PC-9 (cell line): ENCODE measurements around the gene TMEM51. TPM values are rescaled to one million over a fixed set of nuclear protein-coding genes. Genes with fewer than 3 reads are reported as not detected.

Source experiments
- BruUV-seq: library from RNA; stranded (reverse); fragments of 400-500 nt; replicated peaks from 2 replicates; lab custom pipeline; 2021; lab: Mats Ljungman, UMichigan
- CTCF ChIA-PET: fragments of 300-600 bp; sonication (Branson Sonifier 250); formaldehyde crosslinking; loops from one replicate; lab custom pipeline; 2022; ENCODE audit warnings: antibody characterized with exemption; lab: Charles Lee
- POLR2A ChIA-PET: fragments of 300-600 bp; sonication (Branson Sonifier 250); formaldehyde crosslinking; loops from one replicate; lab custom pipeline; 2022; ENCODE audit warnings: antibody characterized with exemption; ENCODE audit not compliant: unreplicated experiment; lab: Charles Lee
- DNase-seq, 2 experiments: peaks; one replicate each; pipeline versions ENCODE4 v3.0.0 to v3.0.0-alpha.2; 2015 to 2022; ENCODE audit warnings: mixed read lengths in 1 of 2
- H2AFZ ChIP-seq: fragments of 200-600 bp; sonication (generic); 2 replicates; pipeline ENCODE4 v1.8.1; 2017; ENCODE audit warnings: antibody characterized with exemption
- H3F3A ChIP-seq: fragments of 200-600 bp; sonication (generic); 2 replicates; pipeline ENCODE4 v1.8.1; 2017; ENCODE audit warnings: antibody characterized with exemption, mild to moderate bottlenecking, low read depth; ENCODE audit not compliant: insufficient read depth
- H3K27ac ChIP-seq: fragments of 200-600 bp; sonication (generic); 2 replicates; pipeline ENCODE4 v1.6.1; 2016; ENCODE audit warnings: mixed run types
- H3K27me3 ChIP-seq: fragments of 200-600 bp; sonication (generic); 2 replicates; pipeline ENCODE4 v1.6.1; 2016; ENCODE audit warnings: low read depth, mixed run types; ENCODE audit not compliant: insufficient read depth
- H3K36me3 ChIP-seq: fragments of 200-600 bp; sonication (generic); 2 replicates; pipeline ENCODE4 v1.6.1; 2016; ENCODE audit warnings: low read depth, mixed run types
- H3K4me1 ChIP-seq: fragments of 200-600 bp; sonication (generic); replicated peaks from 2 replicates; pipeline ENCODE4 v1.6.1; 2016; ENCODE audit warnings: mixed run types; ENCODE audit not compliant: insufficient read depth
- H3K4me2 ChIP-seq: fragments of 200-600 bp; sonication (generic); 2 replicates; pipeline ENCODE4 v1.6.1; 2017; ENCODE audit warnings: mixed run types
- H3K4me3 ChIP-seq: fragments of 200-600 bp; sonication (generic); 2 replicates; pipeline ENCODE4 v1.6.1; 2016; ENCODE audit warnings: mixed run types
- H3K79me2 ChIP-seq: fragments of 200-600 bp; sonication (generic); 2 replicates; pipeline ENCODE4 v1.6.1; 2017; ENCODE audit warnings: low read depth, mixed run types
- H3K9me2 ChIP-seq: fragments of 200-600 bp; sonication (generic); 2 replicates; pipeline ENCODE4 v1.8.1; 2017; ENCODE audit warnings: mild to moderate bottlenecking; ENCODE audit not compliant: insufficient read depth
- H3K9me3 ChIP-seq: fragments of 200-600 bp; sonication (generic); 2 replicates; pipeline ENCODE4 v1.8.1; 2016; ENCODE audit warnings: low read depth; ENCODE audit not compliant: insufficient read depth
- H4K20me1 ChIP-seq: fragments of 200-600 bp; sonication (generic); 2 replicates; pipeline ENCODE4 v1.8.1; 2017; ENCODE audit not compliant: insufficient read depth
- CTCF ChIP-seq: fragments of 200-600 bp; sonication (generic); conservative IDR thresholded peaks from 2 replicates; pipeline ENCODE4 v1.6.1; 2017; ENCODE audit warnings: mixed run types, antibody characterized with exemption, mild to moderate bottlenecking, moderate library complexity
- EZH2 ChIP-seq: fragments of 200-600 bp; sonication (generic); IDR thresholded peaks from 2 replicates; pipeline ENCODE4 v1.8.0; 2017; ENCODE audit warnings: antibody characterized with exemption, low read depth
- intact Hi-C: fragments of 100-400 bp; cut with micrococcal nuclease; formaldehyde crosslinking; loops from one replicate; pipeline ENCODE4 v1.10.0; 2022; ENCODE audit not compliant: unreplicated experiment
- total RNA-seq: library from RNA; stranded (reverse); gene quantifications from 2 replicates; pipeline ENCODE4 v1.2.3, GENCODE V29; 2021

TMEM51 gene
- total RNA-seq, 1 experiment from 2014 or later = 11.7 TPM

GRCh38 chr1:15155888-15156741, 2.6 kb downstream of the TMEM51 start:
- Histone ChIP-seq H3F3A (peaks cover 12% of the 10 kb centered on the region; the same call in 1 of the 2 replicates), H3K36me3 (no peaks in the 10 kb centered on the region), H3K27me3 (no peaks in the 10 kb centered on the region), H3K9me2 (no peaks in the 10 kb centered on the region), H3K4me3 (no peak overlapping the region), H3K9me3 (no peaks in the 10 kb centered on the region), H3K27ac (no peak overlapping the region), H2AFZ (no peak overlapping the region), H3K79me2 (peaks cover 28% of the 10 kb centered on the region), H3K4me2 (no peak overlapping the region), H4K20me1 (no peaks in the 10 kb centered on the region), H3K4me1 (peaks cover 17% of the 10 kb centered on the region)
- intact Hi-C loops = loop anchor here (2.0 to 10.0 kb wide), 2 partner anchors 23 to 369 kb away; partner anchors contain the start of genes CASP9 and DNAJC16
- ChIA-PET CTCF (interaction anchor here (0.5 to 0.6 kb wide), 2 partner anchors 17 to 1207 kb away, joined by 3 to 13 read pairs; no protein-coding TSS in a partner anchor), POLR2A (no interaction called here)
- DNase-seq = no peak
- TF ChIP-seq EZH2 = no peak
- TF ChIP-seq CTCF = no peak
- BruUV-seq = no TSS peak

- Histone ChIP-seq H3K27ac (no peak overlapping the region), H4K20me1 (no peaks in the 10 kb centered on the region), H3K4me1 (peaks cover 17% of the 10 kb centered on the region), H3K79me2 (peaks cover 32% of the 10 kb centered on the region), H3K4me2 (no peak overlapping the region), H3K9me3 (no peaks in the 10 kb centered on the region), H3K4me3 (no peak overlapping the region), H3K27me3 (no peaks in the 10 kb centered on the region), H3K9me2 (no peaks in the 10 kb centered on the region), H3F3A (peaks cover 12% of the 10 kb centered on the region; the same call in 1 of the 2 replicates), H2AFZ (no peak overlapping the region), H3K36me3 (no peaks in the 10 kb centered on the region)
- POLR2A ChIA-PET = no interaction called here
- TF ChIP-seq CTCF (no peak), EZH2 (no peak)
- CTCF ChIA-PET = interaction anchor here (0.6 kb wide), 2 partner anchors 12 to 1206 kb away, joined by 3 to 7 read pairs; no protein-coding TSS in a partner anchor
- intact Hi-C loops = loop anchor here (10.0 kb wide), 1 partner anchor 368 kb away; the partner anchor contains the start of genes CASP9 and DNAJC16
- no TSS peak for BruUV-seq
- no peak for DNase-seq
These were observed 3.3 kb downstream of the TMEM51 start for GRCh38 chr1:15156807-15157380.

- CTCF ChIA-PET = interaction anchor here (0.6 kb wide), 1 partner anchor 11 kb away, joined by 7 read pairs; no protein-coding TSS in a partner anchor
- H3K9me2 ChIP-seq = no peaks in the 10 kb centered on the region
- no peak overlapping the region for H2AFZ ChIP-seq
- H3K36me3 ChIP-seq = no peaks in the 10 kb centered on the region
- peaks cover 17% of the 10 kb centered on the region for H3K4me1 ChIP-seq
- H3K9me3 ChIP-seq = no peaks in the 10 kb centered on the region
- DNase-seq = no peak
- no peak overlapping the region for H3K4me3 ChIP-seq
- peak overlapping the region; percentile 54 for H3K4me2 ChIP-seq
- H3K79me2 ChIP-seq = peaks cover 32% of the 10 kb centered on the region
- no peak overlapping the region for H3K27ac ChIP-seq
- no peaks in the 10 kb centered on the region for H4K20me1 ChIP-seq
- H3K27me3 ChIP-seq = no peaks in the 10 kb centered on the region
- peaks cover 12% of the 10 kb centered on the region; the same call in 1 of the 2 replicates for H3F3A ChIP-seq
- no TSS peak for BruUV-seq
- TF ChIP-seq EZH2 (no peak), CTCF (no peak)
- POLR2A ChIA-PET = no interaction called here
- intact Hi-C loops = loop anchor here (10.0 kb wide), 1 partner anchor 367 kb away; the partner anchor contains the start of genes CASP9 and DNAJC16
These were observed 4.2 kb downstream of the TMEM51 start for GRCh38 chr1:15157524-15158399.
